Measurements from ENCODE around the gene CHST14.

Gene CHST14

GRCh38 chr15:40461958-40462357 is 8.8 kb upstream of the CHST14 start:
- FAIRE-seq (no peak), DNase-seq (ENCODE audit: low spot score) (no peak)

GRCh38 chr15:40463279-40463678 is 7.5 kb upstream of the CHST14 start:
- FAIRE-seq = no peak

DNA sequence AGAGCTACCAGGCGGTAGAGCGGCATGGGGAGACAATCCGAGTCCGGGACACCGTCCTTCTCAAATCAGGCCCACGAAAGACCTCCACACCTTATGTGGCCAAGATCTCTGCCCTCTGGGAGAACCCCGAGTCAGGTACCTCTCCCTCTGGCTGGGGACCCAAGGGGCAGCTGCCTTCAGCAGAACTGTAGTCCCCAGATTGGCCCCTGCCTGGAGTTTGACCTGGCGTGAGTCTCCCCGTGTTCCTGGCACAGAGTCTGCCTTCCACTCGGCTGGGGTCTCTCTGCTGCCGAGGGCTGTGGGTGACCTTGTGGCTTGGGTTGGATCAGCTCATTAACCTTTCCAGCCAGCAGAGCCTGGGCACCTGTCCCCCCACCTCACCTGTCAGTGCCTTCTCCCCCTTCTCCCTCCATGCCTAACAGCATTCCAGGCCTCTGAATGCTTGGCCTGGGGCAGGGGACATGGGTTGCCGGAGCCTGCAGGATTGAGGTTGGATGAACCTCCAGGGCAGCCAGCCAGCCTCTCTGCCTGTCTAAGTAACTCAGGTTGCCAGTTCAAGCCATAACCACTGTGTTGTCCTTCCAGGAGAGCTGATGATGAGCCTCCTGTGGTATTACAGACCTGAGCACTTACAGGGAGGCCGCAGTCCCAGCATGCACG is 6.8 kb upstream of the CHST14 start:
- no peak for FAIRE-seq

More at GRCh38 chr15:40463279-40463678, 7.5 kb upstream of the CHST14 start:
- DNase-seq (ENCODE audit: low spot score) = no peak

DNA sequence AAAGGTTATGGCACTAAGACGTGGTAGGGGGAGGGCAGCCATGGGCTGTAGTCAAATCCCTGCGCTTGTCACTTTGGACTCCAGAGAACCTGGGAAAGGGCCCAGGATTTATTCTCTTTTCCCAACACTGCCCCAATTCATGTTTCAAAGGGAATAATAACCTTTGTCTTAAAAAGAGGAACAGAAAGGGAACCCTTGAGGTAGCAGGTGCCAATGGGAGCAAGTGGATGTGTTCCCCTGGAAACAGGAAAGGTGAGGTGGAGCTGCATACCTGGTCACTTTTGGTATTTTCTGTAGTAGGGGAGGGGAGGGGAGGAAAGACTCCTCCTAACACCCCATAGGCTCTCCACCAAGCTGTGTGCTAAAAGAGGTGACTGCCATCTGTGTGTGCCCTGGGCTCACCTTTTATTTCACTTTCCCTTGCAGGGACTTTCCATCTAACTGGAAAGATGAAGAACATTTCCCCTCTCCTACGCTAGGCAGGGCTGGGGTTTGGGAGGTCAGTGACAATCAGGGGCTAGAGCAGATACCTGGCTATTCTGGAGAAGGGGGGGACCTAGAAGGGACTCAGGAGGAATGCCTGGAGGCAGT is 6.1 kb upstream of the CHST14 start:
- FAIRE-seq = no peak
- no peak for DNase-seq (ENCODE audit: low spot score)

More for the DNA sequence above, 6.8 kb upstream of the CHST14 start:
- no peak for DNase-seq (ENCODE audit: low spot score)

- no peak for DNase-seq (ENCODE audit: low spot score)
- no peak for FAIRE-seq
Observed at GRCh38 chr15:40465939-40466338, 4.8 kb upstream of the CHST14 start.

DNA sequence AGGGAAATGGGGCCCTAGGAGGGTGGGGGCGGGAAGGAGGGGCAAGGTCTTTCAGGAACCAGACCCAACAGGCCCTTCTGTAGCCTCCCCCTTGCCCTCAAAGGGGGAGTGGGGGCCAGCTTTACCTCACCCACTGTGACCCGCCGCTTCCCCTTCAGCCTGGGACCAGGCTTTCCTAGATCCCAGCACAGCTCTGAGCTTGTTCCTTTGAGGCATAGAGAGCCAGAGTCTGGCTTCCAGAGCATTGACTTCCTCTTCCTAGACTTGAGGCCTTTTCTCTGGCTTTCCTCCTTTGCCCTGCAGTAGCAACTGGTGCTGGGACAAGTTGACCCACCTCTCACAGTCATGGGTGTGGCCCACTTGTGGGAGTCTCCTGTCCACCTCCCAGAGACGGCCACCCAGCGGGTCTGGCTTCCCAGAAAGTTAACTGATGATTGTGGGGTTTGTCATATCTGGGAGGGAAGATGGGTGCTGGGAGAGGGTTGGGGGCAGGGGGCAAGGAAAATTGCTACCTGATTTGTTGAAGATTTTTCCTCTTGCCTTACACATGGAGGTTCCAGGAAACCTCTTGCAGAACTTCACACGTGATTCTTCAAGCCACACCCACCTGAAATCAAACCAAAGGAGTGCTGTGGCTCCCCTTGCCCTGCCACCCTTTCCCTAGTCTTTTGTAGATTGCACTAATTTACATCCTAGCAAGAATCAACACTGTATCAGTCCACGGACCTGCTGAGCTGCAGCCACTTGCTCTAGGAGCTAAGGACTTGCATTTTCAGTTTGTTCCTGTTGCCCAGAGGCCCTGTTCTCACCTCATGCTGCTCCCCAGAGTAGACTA is 4.1 kb upstream of the CHST14 start:
- FAIRE-seq (no peak), DNase-seq (ENCODE audit: low spot score) (no peak)

GRCh38 chr15:40467261-40467615 is 3.5 kb upstream of the CHST14 start:
- DNase-seq (ENCODE audit: low spot score) (no peak), FAIRE-seq (no peak)

DNA sequence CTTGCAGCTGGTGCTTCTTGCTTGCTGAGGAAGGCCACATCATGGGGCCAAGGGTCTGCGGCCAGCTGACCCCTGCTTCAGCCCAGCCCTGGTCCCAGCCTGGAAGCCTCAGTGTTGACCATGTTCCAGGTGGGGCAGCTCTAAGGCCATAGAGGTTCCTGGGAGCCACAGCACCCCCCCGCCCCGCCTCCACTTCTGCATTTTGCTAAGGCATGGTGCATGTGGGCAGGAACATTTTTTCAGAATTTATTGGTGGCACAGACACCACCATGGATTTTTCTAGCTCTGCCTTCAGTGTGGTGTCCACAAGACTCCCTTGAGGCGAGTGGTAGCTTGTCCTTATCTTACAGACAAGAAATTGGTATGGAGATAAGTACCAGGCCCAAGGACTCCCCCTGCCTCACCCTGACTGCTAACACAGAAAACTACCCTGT is 1.9 kb upstream of the CHST14 start:
- no peak for DNase-seq (ENCODE audit: low spot score)
- no peak for FAIRE-seq

DNA sequence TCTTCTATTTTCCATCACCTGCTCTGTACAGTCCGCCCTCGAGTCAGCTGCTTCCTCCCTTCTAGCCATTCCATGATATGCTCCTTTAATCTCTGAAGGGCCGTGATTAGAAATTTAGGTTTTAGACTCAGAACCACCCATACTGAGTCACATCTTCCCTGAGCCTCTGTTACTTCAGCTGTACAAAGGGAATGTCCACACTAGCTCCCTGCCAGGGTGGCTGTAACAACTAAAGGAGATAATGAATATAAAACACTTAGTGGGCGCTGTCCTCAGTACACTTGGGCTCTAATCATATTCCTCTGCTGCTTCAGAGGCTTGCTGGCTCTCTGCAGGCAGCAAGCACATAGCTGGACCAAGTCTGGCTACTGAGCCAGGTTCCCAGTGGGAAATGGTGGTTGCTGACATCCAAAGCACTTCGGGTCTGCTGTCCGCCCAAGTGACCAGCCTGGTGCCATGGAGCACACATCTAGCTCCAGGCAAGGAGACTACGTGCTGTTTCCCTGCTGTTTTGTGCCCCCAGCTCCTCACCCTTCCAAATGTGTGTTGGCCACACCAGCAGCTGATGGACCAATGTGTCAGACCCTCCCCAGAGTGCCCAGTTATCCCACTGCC is 901 bp upstream of the CHST14 start:
- DNase-seq (ENCODE audit: low spot score) (no peak), FAIRE-seq (no peak)

DNA sequence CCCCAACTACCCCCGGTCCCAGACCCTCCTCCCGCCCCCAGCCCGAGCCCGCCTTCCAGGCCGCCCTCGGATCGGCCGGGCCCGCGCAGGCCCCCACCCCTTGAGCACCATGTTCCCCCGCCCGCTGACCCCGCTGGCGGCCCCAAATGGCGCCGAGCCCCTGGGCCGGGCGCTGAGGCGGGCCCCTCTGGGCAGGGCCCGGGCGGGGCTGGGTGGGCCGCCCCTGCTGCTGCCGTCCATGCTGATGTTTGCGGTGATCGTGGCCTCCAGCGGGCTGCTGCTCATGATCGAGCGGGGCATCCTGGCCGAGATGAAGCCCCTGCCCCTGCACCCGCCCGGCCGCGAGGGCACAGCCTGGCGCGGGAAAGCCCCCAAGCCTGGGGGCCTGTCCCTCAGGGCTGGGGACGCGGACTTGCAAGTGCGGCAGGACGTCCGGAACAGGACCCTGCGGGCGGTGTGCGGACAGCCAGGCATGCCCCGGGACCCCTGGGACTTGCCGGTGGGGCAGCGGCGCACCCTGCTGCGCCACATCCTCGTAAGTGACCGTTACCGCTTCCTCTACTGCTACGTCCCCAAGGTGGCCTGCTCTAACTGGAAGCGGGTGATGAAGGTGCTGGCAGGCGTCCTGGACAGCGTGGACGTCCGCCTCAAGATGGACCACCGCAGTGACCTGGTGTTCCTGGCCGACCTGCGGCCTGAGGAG is 472 bp downstream of the CHST14 start:
- DNase-seq (ENCODE audit: low spot score) (no peak), FAIRE-seq (no peak)

GRCh38 chr15:40471808-40472150 is 995 bp downstream of the CHST14 start:
- DNase-seq (ENCODE audit: low spot score) = peak; percentile 14
- no peak for FAIRE-seq

DNA sequence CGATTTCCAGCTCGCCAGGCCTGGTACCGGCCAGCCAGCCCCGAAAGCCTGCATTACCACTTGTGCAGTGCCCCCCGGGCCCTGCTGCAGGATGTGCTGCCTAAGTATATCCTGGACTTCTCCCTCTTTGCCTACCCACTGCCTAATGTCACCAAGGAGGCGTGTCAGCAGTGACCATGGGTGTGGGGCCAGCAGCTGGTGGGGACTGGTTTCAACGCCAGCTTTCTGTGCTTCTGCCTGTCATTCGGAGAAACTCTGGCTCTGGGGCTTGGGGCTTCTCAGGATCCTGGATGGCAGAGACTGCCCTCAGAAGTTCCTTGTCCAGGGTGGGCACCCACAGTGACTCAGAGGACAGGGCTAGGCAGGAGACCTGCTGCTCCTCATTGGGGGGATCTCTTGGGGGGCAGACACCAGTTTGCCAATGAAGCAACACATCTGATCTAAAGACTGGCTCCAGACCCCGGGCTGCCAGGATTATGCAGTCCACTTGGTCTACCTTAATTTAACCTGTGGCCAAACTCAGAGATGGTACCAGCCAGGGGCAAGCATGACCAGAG is 1.5 kb downstream of the CHST14 start:
- DNase-seq (ENCODE audit: low spot score) (no peak), FAIRE-seq (no peak)

- DNase-seq (ENCODE audit: low spot score) = no peak
- FAIRE-seq = no peak
Observed at GRCh38 chr15:40474581-40474980, 3.8 kb downstream of the CHST14 start.

DNA sequence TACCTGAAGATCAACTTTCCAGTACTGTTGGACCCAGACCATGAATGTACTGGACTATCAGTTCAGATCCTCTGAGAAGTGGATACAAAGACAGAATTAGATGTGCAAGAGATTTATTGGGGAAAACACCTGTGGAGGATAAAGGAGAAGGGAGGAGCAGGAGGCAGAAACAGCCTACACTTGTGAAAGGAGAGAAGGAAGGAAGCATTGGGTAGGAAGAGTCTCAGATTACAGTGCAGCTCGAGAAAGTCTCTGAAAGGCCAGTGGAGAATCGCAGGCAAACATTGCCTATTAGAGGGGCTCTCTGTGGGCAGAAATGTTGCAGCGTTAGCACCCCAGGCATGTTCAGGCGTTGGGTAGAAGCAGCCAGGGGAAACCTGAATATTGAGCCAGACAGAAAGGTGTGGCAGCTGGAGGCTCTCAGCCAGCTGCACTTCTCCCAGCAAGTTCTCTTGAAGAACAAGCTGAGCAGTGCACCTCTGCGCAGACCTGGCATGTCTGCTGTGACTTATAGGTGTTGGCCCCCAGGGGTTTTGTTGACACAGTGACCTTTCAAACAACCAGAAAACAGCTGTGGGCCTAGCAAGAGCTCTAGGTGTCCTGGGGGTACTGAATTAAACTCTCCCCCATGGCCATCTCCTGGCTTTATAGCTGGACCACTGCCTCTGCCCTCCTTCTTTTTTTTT is 7.0 kb downstream of the CHST14 start:
- no peak for FAIRE-seq
- DNase-seq (ENCODE audit: low spot score) = no peak

DNA sequence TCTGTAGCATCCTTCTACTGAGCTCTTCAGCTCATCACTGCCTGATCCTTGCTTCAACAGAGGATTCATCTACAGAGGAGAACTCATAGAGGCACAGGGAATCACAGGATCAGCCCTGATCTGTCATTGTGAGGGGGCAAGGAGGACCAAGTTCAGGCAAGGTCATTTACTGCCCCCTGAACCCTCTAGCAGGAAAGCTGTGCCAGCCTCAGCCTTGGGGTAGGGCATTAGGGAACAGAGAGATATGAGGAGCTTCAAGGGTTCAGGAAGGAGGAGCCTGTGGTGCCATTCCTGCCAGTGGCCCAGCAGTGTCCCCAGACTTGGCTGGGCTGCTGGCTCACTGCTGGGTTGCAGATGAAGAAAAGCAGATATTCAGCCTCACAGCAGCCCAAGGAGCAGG is 8.2 kb downstream of the CHST14 start:
- FAIRE-seq (no peak), DNase-seq (ENCODE audit: low spot score) (no peak)

- FAIRE-seq (no peak), DNase-seq (ENCODE audit: low spot score) (no peak)
Observed at GRCh38 chr15:40481341-40482074, 10.7 kb downstream of the CHST14 start.

DNA sequence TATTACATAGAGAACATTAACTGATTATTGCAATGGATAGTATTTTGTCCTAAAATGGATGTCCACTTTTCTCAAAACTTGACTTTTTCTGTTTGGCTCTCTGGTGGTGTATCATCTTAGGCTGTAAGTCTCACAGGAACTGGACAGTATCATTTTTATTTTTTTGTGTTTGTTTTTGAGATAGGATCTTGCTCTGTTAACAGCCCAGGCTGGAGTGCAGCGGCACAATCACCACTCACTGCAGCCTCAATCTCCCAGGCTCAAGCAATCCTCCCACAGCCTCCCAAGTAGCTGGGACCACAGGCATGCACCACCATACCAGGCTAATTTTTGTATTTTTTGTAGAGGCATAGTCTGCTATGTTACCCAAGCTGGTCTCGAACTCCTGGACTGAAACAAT is 13.1 kb downstream of the CHST14 start:
- DNase-seq (ENCODE audit: low spot score) = no peak
- FAIRE-seq = no peak

DNA sequence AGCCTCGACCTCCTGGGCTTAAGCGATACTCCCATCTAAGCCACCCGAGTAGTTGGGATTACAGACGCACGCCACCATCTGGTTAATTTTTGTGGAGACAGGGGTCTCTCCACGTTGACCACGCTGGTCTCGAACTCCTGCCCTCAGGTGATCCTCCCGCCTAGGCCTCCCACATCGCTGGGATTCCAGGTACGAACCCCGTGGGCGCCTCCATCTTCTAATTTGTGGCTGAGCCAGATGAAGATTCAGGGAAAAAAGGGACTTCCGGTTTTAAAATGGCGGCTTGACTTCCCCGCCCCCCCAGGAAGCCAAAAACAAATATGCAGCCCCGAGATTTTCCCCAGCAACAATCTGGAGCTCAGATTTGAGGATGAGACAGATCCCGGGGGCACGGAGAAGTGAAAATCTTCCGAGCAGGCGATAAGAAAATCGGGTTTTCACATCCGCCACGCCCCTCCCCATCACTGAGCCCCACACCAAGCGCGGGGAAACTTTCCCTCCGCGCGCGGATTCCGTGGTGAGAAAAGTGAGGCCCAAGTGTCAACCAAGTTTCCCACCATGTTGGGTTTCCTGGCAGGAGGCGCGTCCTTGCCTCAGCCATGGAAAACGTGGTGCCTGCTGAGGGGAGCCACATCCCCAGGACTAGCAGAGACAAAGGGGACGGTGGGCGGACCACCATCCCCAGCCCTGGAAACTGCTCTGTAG is 15.4 kb downstream of the CHST14 start:
- no peak for FAIRE-seq
- DNase-seq (ENCODE audit: low spot score) = no peak

Measured in RCC 7860 (cell line).